K562 (cell line): ENCODE results near the gene PPP1R10. TPM values are rescaled to one million over a fixed set of nuclear protein-coding genes. Genes with fewer than 3 reads are reported as not detected.
A peak's percentile ranks its signal among the peaks of the same experiment; 100 is the strongest.

Experiments
- ATF2 ChIP-seq: sonication (generic); formaldehyde crosslinking; IDR thresholded peaks from 2 replicates; pipeline ENCODE4 v1.8.1; 2022; ENCODE audit warnings: missing genetic modification reagents
- BDP1 ChIP-seq: IDR thresholded peaks from 3 replicates; pipeline ENCODE4 v1.6.1; 2011; ENCODE audit not compliant: insufficient read length, insufficient read depth
- CC2D1A ChIP-seq: fragments of 450-650 bp; IDR thresholded peaks from 2 replicates; pipeline ENCODE4 v1.6.1; 2017; ENCODE audit warnings: mild to moderate bottlenecking
- DIDO1 ChIP-seq: fragments of 450-650 bp; IDR thresholded peaks from 2 replicates; pipeline ENCODE4 v1.6.1; 2016; ENCODE audit warnings: low read depth, missing biosample characterization, missing genetic modification characterization
- DPF2 ChIP-seq: fragments of 450-650 bp; IDR thresholded peaks from 2 replicates; pipeline ENCODE4 v1.6.1; 2016
- ETS2 ChIP-seq: IDR thresholded peaks from 2 replicates; pipeline ENCODE4 v1.6.1; 2016; ENCODE audit warnings: borderline replicate concordance, missing genetic modification characterization, mild to moderate bottlenecking, moderate library complexity, missing compliant biosample characterization; ENCODE audit not compliant: poor library complexity, severe bottlenecking
- FOXJ2 ChIP-seq: fragments of 200-800 bp; sonication (Bioruptor generic); IDR thresholded peaks from 2 replicates; pipeline ENCODE4 v1.6.1; 2016; ENCODE audit warnings: missing genetic modification characterization, missing compliant biosample characterization
- L3MBTL2 ChIP-seq: fragments of 450-650 bp; IDR thresholded peaks from 2 replicates; pipeline ENCODE4 v1.6.1; 2016; ENCODE audit warnings: mild to moderate bottlenecking, moderate library complexity
- LEF1 ChIP-seq: fragments of 450-650 bp; IDR thresholded peaks from 2 replicates; pipeline ENCODE4 v1.6.1; 2016; ENCODE audit warnings: mild to moderate bottlenecking
- MAFG ChIP-seq: fragments of 450-650 bp; conservative IDR thresholded peaks from 2 replicates; pipeline ENCODE4 v1.6.1; 2016; ENCODE audit warnings: missing genetic modification characterization, missing compliant biosample characterization
- MCM7 ChIP-seq, 2 experiments: fragments of 450-650 bp; IDR thresholded peaks; 2 replicates each; pipeline ENCODE4 v1.6.1; 2016 to 2018
- NFYB ChIP-seq: IDR thresholded peaks from 2 replicates; pipeline ENCODE4 v1.6.1; 2011; ENCODE audit warnings: mild to moderate bottlenecking, moderate library complexity; ENCODE audit not compliant: insufficient read length; ENCODE audit errors: extremely low read depth
- POLR3G ChIP-seq: IDR thresholded peaks from 2 replicates; pipeline ENCODE4 v1.6.1; 2011; ENCODE audit not compliant: insufficient read length, insufficient replicate concordance; ENCODE audit errors: extremely low read depth
- PURB ChIP-seq: sonication (generic); formaldehyde crosslinking; IDR thresholded peaks from 2 replicates; pipeline ENCODE4 v1.9.0; 2021; ENCODE audit warnings: low read depth, mild to moderate bottlenecking, missing genetic modification reagents
- RHOXF2B ChIP-seq: fragments of 250-450 bp; sonication (Bioruptor Pico); conservative IDR thresholded peaks from 2 replicates; pipeline ENCODE4 v1.5.1; 2021
- SAFB ChIP-seq: fragments of 200-400 bp; formaldehyde crosslinking; IDR thresholded peaks from 2 replicates; pipeline ENCODE4 v1.6.1; 2017; ENCODE audit warnings: low read depth, low read length, borderline replicate concordance
- SPI1 ChIP-seq: IDR thresholded peaks from 2 replicates; pipeline ENCODE4 v1.6.1; 2011; ENCODE audit warnings: low read depth, low read length, control low read depth, borderline replicate concordance
- TCF3 ChIP-seq: sonication (generic); formaldehyde crosslinking; IDR thresholded peaks from 2 replicates; pipeline ENCODE4 v1.4.0; 2020; ENCODE audit warnings: mild to moderate bottlenecking, missing genetic modification reagents
- U2AF1 ChIP-seq: fragments of 200-400 bp; formaldehyde crosslinking; optimal IDR thresholded peaks from 2 replicates; pipeline ENCODE3; 2017; ENCODE audit warnings: mild to moderate bottlenecking, low read depth, low read length, moderate library complexity
- ZBTB8A ChIP-seq: fragments of 450-650 bp; IDR thresholded peaks from 2 replicates; pipeline ENCODE4 v1.6.1; 2018; ENCODE audit warnings: mild to moderate bottlenecking, moderate library complexity; ENCODE audit not compliant: partially characterized antibody
- ZNF232 ChIP-seq: sonication (generic); formaldehyde crosslinking; IDR thresholded peaks from 2 replicates; pipeline ENCODE4 v1.8.0; 2022; ENCODE audit warnings: mild to moderate bottlenecking, missing genetic modification reagents
- polyA plus RNA-seq, 8 experiments: library from polyadenylated mRNA; depleted of rRNA in 4 of 8; stranded (reverse) in 5 of 8; unstranded in 3 of 8; fragments of >200 nt; fragmentation: Nextera tagmentation in 2 of 8; fragmentation: Illumina TruSeq in 1 of 8; extraction: Ambion mirVana in 2 of 8; extraction: Trizol in 1 of 8; gene quantifications; 2 replicates each; pipeline versions ENCODE4 v1.2.1 to v1.2.3, GENCODE V29; 2011 to 2014; ENCODE audit warnings: inconsistent platforms in 1 of 8, missing spikeins in 1 of 8
- total RNA-seq, 7 experiments: library from RNA; depleted of rRNA in 6 of 7; stranded (reverse); fragments of >200 nt in 6 of 7; fragmentation: Illumina TruSeq in 2 of 7; extraction: Trizol in 2 of 7; gene quantifications; 2 replicates each; pipeline versions ENCODE4 v1.2.1 to v1.2.3, GENCODE V29; 2011 to 2021; ENCODE audit warnings: low replicate concordance in 1 of 7
- TF ChIP-seq, protein P1 (sequence below): fragments of 250-450 bp; sonication (Bioruptor Pico); IDR thresholded peaks from 2 replicates; pipeline ENCODE4 v1.4.0; 2020; ENCODE audit warnings: mild to moderate bottlenecking, moderate library complexity, borderline replicate concordance
- TF ChIP-seq, protein P2 (sequence below): conservative IDR thresholded peaks from 2 replicates; pipeline ENCODE4 v1.6.1; 2011; ENCODE audit warnings: low read depth, mild to moderate bottlenecking, low read length; ENCODE audit not compliant: control insufficient read depth
- TF ChIP-seq, protein P3 (sequence below): sonication (generic); formaldehyde crosslinking; IDR thresholded peaks from 2 replicates; pipeline ENCODE4 v1.9.0; 2022; ENCODE audit warnings: mild to moderate bottlenecking, missing genetic modification reagents

The PPP1R10 gene
- total and polyA plus RNA-seq, 9 of the 15 experiments (the other 6 are each of a cell fraction or from before 2014, with no cell fraction given) = 14.1 to 65.5 (median 32.6) TPM

- no peak for TF ChIP-seq ZBTB8A
- no peak for TF ChIP-seq MCM7 (IDR thresholded peaks at IDR 0.05)
- TF ChIP-seq RHOXF2B (CRISPR knock-in tag) = no peak
- TF ChIP-seq POLR3G = no peak
- TF ChIP-seq, protein P1, sequence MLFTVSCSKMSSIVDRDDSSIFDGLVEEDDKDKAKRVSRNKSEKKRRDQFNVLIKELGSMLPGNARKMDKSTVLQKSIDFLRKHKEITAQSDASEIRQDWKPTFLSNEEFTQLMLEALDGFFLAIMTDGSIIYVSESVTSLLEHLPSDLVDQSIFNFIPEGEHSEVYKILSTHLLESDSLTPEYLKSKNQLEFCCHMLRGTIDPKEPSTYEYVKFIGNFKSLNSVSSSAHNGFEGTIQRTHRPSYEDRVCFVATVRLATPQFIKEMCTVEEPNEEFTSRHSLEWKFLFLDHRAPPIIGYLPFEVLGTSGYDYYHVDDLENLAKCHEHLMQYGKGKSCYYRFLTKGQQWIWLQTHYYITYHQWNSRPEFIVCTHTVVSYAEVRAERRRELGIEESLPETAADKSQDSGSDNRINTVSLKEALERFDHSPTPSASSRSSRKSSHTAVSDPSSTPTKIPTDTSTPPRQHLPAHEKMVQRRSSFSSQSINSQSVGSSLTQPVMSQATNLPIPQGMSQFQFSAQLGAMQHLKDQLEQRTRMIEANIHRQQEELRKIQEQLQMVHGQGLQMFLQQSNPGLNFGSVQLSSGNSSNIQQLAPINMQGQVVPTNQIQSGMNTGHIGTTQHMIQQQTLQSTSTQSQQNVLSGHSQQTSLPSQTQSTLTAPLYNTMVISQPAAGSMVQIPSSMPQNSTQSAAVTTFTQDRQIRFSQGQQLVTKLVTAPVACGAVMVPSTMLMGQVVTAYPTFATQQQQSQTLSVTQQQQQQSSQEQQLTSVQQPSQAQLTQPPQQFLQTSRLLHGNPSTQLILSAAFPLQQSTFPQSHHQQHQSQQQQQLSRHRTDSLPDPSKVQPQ (CRISPR knock-in tag) = no peak
- no peak for TF ChIP-seq FOXJ2
- TF ChIP-seq ATF2 (CRISPR knock-in tag) = no peak
- TF ChIP-seq DPF2 = no peak
- peak; percentile 79 for TF ChIP-seq SAFB
- no peak for TF ChIP-seq SPI1
- no peak for TF ChIP-seq NFYB
- TF ChIP-seq TCF3 (CRISPR knock-in tag) = no peak
- TF ChIP-seq BDP1 = no peak
- peak; percentile 87 for TF ChIP-seq U2AF1
- TF ChIP-seq LEF1 = no peak; the same call in 1 of the 2 replicates
- TF ChIP-seq ZNF232 (CRISPR knock-in tag) = no peak
- no peak for TF ChIP-seq DIDO1 (tag)
- TF ChIP-seq, protein P2, sequence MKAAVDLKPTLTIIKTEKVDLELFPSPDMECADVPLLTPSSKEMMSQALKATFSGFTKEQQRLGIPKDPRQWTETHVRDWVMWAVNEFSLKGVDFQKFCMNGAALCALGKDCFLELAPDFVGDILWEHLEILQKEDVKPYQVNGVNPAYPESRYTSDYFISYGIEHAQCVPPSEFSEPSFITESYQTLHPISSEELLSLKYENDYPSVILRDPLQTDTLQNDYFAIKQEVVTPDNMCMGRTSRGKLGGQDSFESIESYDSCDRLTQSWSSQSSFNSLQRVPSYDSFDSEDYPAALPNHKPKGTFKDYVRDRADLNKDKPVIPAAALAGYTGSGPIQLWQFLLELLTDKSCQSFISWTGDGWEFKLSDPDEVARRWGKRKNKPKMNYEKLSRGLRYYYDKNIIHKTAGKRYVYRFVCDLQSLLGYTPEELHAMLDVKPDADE = 0 out of 2 replicates have a peak, but pooled peaks have one; percentile 50
- no peak for TF ChIP-seq MAFG (tag)
- no peak for TF ChIP-seq ETS2 (tag)
- no peak for TF ChIP-seq CC2D1A
- TF ChIP-seq PURB = no peak
- TF ChIP-seq, protein P3, sequence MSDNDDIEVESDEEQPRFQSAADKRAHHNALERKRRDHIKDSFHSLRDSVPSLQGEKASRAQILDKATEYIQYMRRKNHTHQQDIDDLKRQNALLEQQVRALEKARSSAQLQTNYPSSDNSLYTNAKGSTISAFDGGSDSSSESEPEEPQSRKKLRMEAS (CRISPR knock-in tag) = peak; percentile 89
- TF ChIP-seq L3MBTL2 = peak; percentile 53
These were observed 30.4 kb upstream of the PPP1R10 start (continued) for GRCh38 chr6:30647242-30648116.
